Uterine smooth muscle cell (primary cell): ENCODE data around the gene TCP10L. TPM values are rescaled to one million over a fixed set of nuclear protein-coding genes. Genes with fewer than 3 reads are reported as not detected.

ENCODE experiments used
- total RNA-seq: library from RNA; depleted of rRNA; stranded (reverse); fragments of >200 nt; gene quantifications from 2 replicates; pipeline ENCODE4 v1.2.3, GENCODE V29; 2014

TCP10L gene, protein sequence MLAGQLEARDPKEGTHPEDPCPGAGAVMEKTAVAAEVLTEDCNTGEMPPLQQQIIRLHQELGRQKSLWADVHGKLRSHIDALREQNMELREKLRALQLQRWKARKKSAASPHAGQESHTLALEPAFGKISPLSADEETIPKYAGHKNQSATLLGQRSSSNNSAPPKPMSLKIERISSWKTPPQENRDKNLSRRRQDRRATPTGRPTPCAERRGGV
- under 0.01 and 0.11 TPM in 2 replicates for total RNA-seq

DNA sequence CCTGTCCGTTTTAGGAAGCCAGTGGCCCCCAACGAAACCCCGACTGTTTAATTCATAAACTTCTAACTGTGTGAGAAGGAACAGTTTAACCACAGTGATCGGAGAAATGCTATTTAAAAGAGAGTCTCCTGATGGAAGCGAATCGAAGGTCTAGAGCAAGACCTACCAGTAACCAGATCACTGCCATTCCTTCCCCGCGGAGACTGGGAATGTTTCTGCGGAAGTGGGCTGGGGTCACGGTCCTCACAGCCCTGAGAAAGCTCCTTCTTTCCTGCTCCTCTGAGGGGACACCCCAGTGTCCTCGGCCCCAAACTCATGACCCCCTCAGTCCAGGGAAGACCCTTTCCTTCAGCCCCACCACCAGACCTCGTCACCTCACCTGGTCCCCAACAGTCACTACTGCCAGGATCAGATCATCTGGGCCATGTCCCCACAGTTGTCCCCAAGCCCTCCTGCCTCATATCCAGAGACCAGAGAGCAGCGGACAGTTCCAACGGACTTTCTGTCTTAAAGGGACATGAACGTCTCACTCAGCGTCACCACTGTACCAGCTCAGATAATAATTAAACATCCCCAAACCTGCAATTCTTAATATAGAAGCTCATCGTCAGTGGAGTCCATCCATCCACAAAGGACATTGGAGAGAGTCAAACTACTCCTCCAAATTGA, at the start of gene TCP10L:
TSS of gene TCP10L (minus strand) at position 482 of the 669 bp plus-strand sequence. CDS start 1,219 bp downstream, outside the sequence.

DNA sequence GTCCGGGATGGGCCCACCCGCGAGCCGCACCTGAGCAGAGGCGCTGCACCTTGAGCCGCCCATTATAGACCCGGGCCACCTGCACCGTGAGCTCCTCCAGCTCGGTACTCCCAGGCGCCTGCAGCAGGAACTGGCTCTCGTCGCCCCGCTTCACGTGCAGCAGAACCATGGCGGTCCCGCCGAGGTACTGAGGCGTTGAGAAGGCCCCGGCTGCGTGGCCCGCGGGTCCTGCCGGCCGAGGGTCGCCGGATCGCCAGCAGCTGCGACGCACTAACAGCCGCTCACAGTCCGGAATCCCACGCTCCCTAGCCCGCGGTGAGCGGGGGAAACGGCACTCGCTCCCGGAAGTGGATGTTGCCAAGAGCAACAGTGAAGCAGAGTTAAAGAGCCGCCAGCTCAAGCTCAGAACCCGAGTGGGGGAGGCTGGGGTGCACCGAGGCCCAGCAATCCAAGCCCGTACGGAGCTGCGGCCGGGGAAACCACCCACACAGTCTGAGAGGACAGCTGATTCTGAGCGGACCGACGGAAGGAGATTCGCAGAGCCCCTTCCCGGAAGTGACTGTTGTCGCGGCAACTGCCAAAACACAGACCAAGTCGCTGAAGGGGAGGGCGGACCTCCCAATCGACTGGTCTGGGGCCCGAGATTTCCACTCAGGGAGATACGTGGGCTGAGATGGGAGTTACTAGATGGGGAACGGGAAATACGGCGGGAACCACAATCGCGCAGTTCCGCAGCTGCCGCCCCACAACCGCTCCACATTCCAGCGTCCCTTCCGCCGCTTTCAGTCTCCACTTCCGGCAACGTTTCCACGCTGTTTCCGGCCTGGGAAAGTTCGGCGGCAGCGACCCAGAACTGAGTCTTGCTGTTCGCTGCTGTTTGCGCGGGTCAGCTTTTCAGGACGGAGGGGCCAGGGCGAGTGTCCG, 27.0 kb upstream of the TCP10L start, which contains the start of gene CFAP298:
TSS of gene CFAP298 (minus strand) at position 303 of the 924 bp plus-strand sequence. CDS start at position 169, 134 bp downstream.

Other genes starting within 250 kb of the TCP10L start
- 27.3 and 30.2 TPM in 2 replicates for gene URB1, start 192.5 kb downstream of the TCP10L start, total RNA-seq
- 12.0 and 15.5 TPM in 2 replicates for gene EVA1C, start 172.8 kb downstream of the TCP10L start, total RNA-seq
- 29.5 and 33.6 TPM in 2 replicates for gene CFAP298, start 26.9 kb upstream of the TCP10L start, total RNA-seq
- 5.9 and 6.2 TPM in 2 replicates for gene SYNJ1, start 142.5 kb upstream of the TCP10L start, total RNA-seq
- 40.9 and 43.8 TPM in 2 replicates for gene PAXBP1, start 186.2 kb upstream of the TCP10L start, total RNA-seq